Stimulated activated CD8-positive, alpha-beta memory T cell treated with anti-CD3 and anti-CD28 coated beads, Interleukin-4, amount 100 ng/mL, for 1 hour (primary cell): ENCODE data around the gene RAB11FIP2.
A peak's percentile ranks its signal among the peaks of the same experiment; 100 is the strongest.
"Not testable (repeated sequence)": the region's sequence is repeated elsewhere in the genome, so short reads cannot be mapped to it uniquely, and the experiment has no call there.

Experiments
- DNase-seq, 2 donors: peaks; one replicate each; pipeline ENCODE4 v3.0.0-alpha.2; 2020; ENCODE audit warnings: low read depth in 2 of 2, low spot score in 1 of 2

The RAB11FIP2 gene

DNA sequence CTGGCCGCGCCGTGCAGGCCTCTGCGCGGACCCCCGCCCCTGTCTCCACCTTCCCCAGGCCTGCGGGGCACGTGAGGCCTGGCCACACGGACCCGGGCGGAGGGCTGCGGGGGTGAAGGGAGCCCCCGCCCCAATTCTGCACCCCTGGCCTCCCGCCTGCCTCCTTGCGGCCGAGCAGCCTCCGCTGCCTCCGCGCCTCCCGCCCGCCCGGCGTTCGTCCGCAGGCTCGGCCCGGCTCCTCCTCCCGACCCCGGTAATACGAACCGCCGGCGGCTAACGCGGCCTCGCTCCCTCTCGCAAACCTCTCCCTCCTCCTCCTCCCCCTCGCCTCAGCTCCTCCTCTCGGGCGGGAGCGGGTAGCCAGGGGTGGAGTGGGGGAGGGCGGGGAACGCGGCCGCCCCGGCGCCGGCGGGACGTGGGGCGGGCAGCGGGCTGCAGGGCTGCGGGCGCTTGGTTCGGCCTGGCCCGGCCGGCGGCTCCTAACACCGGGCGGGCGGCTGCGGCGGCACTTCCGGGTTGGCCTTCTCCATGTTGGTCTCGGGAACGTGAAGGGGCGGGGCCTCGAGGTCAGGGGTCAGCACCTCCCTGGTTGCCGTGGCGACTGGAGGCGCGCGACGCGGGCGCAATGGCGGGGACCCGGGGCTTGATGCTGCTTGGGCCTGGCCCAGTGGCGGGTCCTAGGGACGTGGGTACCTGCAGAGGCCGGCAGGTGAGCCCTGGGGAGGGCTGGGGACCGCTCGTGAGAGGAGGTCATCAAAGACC, at the start of gene RAB11FIP2:
Gene RAB11FIP2, minus strand, starts transcription at position 547 of the 762 bp plus-strand sequence. CDS start 778 bp downstream, outside the sequence.
- DNase-seq = peak; percentile 90 to 91

GRCh38 chr10:118096022-118096421, 49.3 kb upstream of the RAB11FIP2 start:
- DNase-seq = no peak

DNA sequence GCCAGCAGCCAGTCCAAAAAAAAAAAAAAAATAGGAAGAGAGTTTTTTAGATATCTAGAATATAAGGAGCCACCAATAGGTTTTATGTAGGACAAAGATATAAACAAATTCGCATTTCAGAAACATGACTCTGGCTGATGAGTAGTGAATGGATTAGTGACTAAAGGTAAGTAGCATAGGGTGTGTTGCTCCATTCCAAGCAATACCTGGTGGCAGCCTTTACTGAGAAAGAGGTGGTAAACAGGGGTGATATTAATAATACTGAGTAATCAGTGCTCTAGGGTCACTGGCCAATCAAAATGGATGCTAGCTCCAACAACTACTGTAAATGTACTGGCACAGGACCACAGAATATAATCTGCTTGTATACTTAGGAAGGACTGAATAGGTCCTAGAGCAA, 45.5 kb upstream of the RAB11FIP2 start:
- no peak for DNase-seq

DNA sequence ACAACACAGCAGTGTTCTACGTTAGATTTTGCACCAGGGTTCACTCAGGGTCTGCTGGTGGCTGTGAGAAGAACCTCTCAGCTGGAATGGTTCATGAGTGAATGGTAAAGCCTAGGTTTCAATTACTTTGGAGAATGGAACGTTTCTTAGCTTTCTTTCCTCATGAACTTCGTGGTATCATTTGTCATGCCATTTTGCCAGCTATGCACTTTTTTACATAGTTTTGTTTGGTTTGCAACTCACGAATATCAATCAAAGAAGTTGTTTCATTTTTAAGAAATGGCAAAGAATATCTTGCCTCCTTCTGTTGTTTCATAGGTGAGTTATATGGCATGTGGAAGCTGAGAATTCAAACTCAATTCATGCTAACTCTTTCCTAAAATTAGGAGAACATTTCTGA, 34.1 kb upstream of the RAB11FIP2 start:
- no peak for DNase-seq

DNA sequence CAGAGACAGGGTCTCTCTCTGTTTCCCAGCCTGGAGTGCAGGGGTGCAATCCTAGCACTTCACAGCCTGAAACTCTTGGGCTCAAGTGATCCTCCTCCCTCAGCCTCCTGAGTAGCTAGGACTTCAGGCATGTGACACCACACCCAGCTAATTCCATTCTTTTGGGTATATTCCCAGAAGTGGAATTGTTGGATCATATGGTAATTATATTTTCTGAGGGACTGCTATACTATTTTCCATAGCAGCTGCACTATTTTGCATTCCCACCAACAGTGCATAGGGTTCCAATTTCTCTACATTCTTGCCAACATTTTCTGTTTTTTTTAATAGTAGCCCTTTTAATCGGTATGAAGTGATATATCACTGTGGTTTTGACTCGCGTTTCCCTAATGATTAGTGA, 30.0 kb upstream of the RAB11FIP2 start:
- no peak for DNase-seq

DNA sequence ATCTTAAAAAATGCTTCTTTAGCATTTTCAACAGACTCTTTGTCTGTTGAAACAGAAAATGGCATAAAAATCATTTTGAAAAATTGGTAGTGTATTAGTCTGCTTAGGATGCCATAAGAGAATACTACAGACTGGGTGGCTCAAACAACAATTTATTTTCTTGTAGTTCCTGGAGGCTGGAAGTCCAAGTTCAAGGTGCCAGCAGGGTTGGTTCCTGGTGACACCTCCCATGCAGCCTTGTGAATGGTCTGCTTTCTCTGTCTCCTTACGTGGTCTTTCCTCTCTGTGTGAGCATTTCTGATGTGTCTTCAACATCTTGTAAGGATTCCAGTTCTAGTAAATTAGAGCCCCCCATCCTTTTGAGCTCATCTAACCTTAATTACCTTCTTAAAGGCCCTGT, 26.1 kb upstream of the RAB11FIP2 start:
- no peak for DNase-seq

DNA sequence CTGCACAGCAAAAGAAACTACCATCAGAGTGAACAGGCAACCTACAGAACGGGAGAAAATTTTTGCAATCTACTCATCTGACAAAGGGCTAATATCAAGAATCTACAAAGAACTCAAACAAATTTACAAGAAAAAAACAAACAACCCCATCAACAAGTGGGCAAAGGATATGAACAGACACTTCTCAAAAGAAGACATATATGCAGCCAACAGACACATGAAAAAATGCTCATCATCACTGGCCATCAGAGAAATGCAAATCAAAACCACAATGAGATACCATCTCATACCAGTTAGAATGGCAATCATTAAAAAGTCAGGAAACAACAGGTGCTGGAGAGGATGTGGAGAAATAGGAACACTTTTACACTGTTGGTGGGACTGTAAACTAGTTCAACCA, 20.6 kb upstream of the RAB11FIP2 start:
- not testable (repeated sequence) for DNase-seq

DNA sequence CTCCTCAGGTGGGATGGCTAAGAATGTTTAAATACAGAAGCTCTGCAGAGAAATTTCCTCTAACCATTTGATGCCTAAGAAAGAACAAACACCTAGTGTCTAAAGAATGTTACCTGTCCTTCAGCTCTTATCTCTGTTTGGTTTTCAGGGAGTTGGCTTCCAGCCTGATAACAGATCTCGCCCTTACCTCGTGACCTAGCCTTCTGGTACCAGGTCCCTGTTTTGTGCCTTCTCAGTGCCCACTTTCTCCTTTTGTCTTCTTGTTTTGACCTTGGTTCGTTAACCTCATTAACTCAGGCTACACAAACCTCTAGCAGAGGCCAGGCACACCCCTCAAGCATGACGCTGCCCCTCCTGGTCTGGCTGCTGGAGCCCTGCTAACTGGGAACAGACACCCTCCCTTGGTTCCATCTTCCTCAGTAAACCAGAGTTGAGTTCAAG, 16.1 kb upstream of the RAB11FIP2 start:
- no peak for DNase-seq

- no peak for DNase-seq
Measured at GRCh38 chr10:118058371-118058770, 11.6 kb upstream of the RAB11FIP2 start.

- no peak for DNase-seq
Measured at GRCh38 chr10:118057361-118057760, 10.6 kb upstream of the RAB11FIP2 start.

GRCh38 chr10:118054383-118054782, 7.6 kb upstream of the RAB11FIP2 start:
- DNase-seq = no peak

GRCh38 chr10:118052816-118053215, 6.1 kb upstream of the RAB11FIP2 start:
- no peak for DNase-seq

DNA sequence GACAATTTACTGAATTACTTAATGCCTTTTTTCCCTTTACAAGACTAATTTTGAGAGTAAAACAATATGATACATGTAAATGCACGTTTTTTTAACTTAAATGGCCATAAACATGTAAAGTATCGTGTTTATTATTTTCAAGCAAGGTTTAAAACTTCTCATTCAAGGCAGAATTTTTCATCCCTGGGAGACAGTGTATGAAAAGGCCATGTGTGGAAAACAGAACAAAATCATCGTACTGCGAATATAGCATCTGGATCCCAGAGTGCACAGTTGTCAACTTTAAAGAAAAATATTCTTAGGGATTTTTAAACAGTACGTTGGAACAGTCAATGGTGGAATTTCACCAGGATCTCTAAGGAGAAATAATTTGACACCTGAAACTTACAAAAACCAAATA, 1.1 kb upstream of the RAB11FIP2 start:
- DNase-seq = no peak

GRCh38 chr10:118047157-118047719, 497 bp upstream of the RAB11FIP2 start:
- no peak for DNase-seq

DNA sequence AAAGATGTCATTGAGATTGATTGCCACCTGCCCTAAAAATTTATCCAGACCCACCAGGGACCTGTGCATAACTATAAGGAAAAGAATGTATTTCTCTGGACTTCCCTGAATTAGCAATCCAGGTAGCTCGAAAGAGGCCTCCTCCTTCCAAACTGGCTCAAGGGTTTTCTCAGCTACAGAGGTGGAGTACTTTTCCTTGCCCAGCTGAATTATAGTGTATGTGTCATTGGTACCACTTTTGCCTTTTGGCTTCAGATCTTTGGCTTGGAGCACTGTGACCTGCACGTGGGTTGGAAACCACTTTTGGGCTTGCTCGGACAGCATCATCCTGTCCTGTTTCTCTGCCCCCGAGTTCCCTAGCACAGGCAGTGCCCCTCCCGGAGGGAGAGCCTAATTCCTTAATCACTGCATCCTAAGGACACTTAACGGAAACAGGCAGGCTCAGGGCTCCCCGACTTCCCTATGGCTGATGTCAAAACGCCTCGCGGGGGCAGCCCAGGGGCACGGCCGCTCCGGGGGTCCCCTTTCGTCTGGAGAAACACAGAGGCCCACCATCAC, 825 bp downstream of the RAB11FIP2 start:
- no peak for DNase-seq

DNA sequence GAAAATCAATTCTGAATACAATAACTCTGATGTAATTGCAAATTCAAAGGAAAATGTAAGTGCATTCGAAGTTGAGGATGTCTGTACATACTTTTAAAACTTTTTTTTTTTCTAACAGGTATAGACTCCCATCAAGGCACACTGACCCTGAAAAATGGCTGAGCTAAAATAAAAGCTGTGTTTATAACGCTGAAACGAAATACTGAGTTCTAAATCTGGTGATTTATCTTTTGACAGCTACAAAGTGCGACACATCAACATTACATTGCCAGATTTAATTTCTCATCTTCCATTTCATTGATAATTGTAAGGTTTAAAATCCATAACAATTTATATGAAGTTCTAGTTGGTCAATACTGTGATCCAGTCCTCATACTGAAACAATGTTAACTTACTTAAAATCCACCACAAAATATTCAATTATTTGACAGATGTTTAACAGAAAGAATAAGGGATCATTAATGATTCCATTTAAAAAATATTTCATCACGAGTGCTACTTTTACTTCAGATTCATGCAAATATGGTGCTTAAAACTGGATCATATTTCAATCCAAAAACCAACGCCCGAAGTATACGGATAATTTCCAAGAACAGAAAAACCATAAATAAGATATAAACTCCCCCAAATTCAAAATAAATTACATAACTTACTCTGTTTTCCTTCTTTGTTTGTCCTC, 1.4 kb downstream of the RAB11FIP2 start:
- no peak for DNase-seq

- no peak for DNase-seq
Measured at GRCh38 chr10:118042827-118043242, 3.9 kb downstream of the RAB11FIP2 start.

DNA sequence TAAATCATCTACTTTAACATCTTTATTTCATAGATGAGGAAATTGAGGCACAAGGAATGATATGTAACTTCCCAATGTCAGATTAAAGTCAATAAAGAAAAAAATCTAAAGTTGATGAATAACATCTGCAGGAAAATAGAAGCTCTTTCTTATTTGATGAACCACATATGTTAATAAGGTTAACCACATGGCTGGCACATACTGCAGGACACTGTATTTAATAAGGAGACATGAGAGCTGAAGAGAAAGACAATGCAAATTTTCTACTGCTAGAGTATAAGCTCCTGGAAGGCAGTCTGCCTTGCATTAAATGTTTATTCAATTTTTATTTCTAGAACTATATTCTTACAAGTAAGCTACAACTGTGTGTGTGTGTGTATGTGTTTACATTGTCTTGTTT, 4.4 kb downstream of the RAB11FIP2 start:
- no peak for DNase-seq

GRCh38 chr10:118041316-118041715, 5.4 kb downstream of the RAB11FIP2 start:
- DNase-seq = no peak

DNA sequence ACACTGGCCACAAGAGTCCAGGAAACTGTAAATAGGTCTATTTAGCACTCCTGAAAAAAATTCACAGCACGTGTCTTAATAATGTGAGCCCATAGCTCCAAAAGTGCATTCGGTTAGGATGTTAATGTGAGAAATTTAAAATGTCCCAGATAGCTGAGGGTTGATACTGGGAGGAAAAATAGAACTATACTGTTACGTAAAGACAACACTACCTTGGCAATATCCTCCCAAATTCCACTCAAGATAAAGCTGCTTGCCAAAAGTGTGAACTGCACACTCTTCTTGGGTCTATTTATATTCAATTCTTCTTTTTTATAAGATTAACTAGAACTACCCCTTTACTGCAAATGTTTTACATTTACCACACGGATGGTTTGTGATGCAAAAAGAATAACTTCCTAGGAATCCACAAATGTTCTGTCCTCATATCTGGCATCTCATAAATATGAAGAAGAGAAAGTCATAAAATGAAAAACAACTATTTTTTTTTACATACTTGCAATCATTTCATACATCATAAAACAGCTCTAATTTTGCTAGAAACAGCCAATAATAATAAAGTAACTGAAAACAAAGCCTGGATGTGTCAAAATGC, 10.4 kb downstream of the RAB11FIP2 start:
- no peak for DNase-seq

DNA sequence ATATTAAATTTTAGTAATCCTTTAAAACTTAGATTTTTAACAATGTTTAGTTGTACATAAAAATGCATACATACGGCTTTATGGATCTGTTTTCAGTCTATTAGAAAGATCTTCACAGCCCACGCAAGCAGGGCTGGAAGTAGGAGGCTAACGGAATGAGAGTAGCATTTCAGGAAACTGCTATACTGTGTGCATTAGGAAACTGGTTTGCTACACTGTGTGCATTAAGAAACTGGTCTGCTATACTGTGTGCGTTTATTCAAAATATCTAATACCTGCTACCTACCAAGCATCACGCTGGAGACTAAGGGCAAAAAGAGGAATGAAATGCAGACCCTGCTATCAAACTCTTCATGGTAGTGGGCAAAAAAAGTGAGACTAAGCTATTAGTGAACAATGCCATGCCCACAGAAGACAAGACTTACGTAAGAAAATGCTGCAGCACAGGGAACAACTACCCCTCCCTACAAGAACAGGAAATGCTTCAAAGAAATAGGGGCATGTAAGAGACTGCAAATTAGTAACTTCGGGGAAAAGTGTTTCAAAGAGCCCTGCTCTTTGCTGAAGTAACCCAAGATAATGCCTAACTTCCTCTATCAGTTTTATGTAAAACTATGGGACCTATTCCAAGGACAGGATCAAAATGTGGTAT, 11.3 kb downstream of the RAB11FIP2 start:
- no peak for DNase-seq
